ENCODE data around the gene FREY1.

GRCh38 chr11:45905095-45905494 lies 2.0 kb downstream of the FREY1 start:
- TF ChIP-seq CTCF (IDR thresholded peaks at IDR 0.05; ENCODE audit: control extremely low read depth in 1 of 3, insufficient read depth in 1 of 3, low read depth in 1 of 3, low read length in 3 of 3) (no peak), RXRA (IDR thresholded peaks at IDR 0.05; ENCODE audit: insufficient read depth, low read depth, low read length) (no peak), EZH2 (IDR thresholded peaks at IDR 0.05; ENCODE audit: low read depth, low read length, severe bottlenecking) (no peak), MAX (IDR thresholded peaks at IDR 0.05) (no peak)
